GM21515 (cell line): ENCODE measurements around the gene MBD3L4.
"Not testable (repeated sequence)": the region's sequence is repeated elsewhere in the genome, so short reads cannot be mapped to it uniquely, and the experiment has no call there.

Experiments
- ATAC-seq: cut with Tn5 transposase; IDR thresholded peaks from one replicate; pipeline ENCODE4 v1.9.1; 2021; ENCODE audit not compliant: unreplicated experiment

MBD3L4 gene

DNA sequence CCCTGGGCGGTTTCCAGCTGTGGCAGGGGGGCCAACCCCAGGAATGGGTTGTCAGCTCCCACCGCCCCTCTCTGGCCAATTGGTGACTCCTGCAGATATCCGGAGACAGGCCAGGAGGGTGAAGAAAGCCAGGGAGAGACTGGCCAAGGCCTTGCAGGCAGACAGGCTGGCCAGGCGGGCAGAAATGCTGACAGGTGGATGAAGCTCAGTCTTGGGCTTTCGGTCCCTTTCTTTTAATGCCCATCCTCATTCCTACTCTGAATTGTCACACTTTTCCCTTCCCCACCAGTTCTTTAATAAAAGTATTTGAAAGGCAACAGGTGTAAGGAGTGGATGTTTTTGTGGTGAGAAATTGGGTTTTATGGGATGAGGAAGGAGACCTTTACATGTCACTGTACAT is 11.4 kb upstream of the MBD3L4 start:
- ATAC-seq = not testable (repeated sequence)

DNA sequence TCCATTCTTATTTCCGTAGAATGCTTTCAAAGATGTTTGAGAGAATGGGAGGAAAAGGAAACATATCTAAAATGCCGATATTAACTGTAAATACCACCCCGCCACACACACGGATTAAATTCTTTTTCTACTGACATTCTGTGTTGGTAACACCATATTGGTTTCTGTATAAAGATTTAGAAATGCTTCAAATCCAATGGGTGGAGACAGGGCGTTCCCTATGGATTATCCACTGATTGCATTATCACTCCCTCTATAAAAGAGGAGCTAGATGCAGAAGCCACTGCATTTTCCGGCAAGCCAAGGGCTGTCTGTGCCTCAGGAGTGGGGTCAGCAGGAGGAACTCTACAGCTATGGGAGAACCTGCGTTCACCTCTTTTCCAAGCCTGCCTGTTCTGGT is 9.0 kb upstream of the MBD3L4 start, which contains the start of gene MBD3L2:
Gene MBD3L2, plus strand, starts transcription at position 301 of the 400 bp plus-strand sequence. Its CDS starts 53 bp downstream, at position 354.
- ATAC-seq = not testable (repeated sequence)

DNA sequence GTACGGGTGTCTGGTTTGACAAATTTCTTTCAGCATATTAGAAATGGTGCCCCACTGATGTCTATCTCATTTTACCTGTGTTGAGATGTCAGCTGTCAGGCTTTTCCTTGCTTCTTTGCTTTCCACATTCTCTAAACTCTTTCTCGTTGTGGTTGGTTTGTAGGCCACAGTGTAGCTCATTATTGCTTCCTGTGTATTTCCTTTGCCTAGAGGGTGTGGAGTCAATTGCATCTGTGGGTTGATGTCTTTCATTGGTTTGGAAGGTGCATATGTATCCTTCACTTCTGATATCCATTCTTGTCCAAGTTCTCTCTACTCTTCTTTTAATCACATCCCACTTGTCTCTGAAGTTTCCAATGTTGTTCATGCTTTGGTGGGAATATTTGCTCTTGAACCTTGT is 1.6 kb upstream of the MBD3L4 start:
- not testable (repeated sequence) for ATAC-seq

DNA sequence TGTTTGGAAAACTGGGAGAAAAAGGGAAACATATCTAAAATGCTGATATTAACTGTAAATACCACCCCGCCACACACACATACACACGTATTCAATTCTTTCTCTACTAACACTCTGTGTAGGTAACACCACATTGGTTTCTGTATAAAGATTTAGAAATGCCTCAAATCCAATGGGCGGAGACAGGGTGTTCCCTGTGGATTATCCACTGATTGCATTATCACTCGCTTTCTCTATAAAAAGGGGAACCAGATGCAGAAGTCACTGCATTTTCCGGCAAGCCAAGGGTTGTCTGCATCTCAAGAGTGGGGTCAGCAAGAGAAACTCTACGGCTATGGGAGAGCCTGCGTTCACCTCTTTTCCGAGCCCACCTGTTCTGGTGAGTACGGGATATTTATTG is 9.7 kb downstream of the MBD3L4 start, which contains the start of gene MBD3L5:
Gene MBD3L5, plus strand, starts transcription at position 301 of the 400 bp plus-strand sequence. Its CDS starts 34 bp downstream, at position 335.
- ATAC-seq = not testable (repeated sequence)

DNA sequence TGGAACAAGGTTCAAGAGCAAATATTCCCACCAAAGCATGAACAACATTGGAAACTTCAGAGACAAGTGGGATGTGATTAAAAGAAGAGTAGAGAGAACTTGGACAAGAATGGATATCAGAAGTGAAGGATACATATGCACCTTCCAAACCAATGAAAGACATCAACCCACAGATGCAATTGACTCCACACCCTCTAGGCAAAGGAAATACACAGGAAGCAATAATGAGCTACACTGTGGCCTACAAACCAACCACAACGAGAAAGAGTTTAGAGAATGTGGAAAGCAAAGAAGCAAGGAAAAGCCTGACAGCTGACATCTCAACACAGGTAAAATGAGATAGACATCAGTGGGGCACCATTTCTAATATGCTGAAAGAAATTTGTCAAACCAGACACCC is 11.2 kb downstream of the MBD3L4 start:
- not testable (repeated sequence) for ATAC-seq

DNA sequence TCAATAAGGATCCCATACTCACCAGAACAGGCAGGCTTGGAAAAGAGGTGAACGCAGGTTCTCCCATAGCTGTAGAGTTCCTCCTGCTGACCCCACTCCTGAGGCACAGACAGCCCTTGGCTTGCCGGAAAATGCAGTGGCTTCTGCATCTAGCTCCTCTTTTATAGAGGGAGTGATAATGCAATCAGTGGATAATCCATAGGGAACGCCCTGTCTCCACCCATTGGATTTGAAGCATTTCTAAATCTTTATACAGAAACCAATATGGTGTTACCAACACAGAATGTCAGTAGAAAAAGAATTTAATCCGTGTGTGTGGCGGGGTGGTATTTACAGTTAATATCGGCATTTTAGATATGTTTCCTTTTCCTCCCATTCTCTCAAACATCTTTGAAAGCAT is 18.6 kb downstream of the MBD3L4 start, which contains the start of gene MBD3L2B:
Gene MBD3L2B, minus strand, starts transcription at position 101 of the 400 bp plus-strand sequence. Its CDS starts 34 bp downstream, at position 67.
- ATAC-seq = not testable (repeated sequence)

DNA sequence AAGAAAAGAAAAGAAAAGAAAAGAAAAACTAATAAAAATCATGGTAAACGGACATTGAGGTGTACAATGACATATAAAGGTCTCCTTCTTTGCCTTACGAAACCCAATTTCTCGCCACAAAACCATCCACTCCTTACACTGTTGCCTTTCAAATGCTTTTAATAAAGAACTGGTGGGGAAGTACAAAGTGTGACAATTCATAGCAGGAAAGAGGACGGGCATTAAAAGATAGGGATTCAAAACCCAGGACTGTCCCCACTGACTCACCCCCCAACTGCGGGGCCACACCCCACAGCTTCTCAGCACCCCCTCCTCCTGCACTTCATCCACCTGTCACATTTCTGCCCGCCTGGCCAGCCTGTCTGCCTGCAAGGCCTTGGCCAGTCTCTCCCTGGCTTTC is 21.2 kb downstream of the MBD3L4 start:
- no peak for ATAC-seq

DNA sequence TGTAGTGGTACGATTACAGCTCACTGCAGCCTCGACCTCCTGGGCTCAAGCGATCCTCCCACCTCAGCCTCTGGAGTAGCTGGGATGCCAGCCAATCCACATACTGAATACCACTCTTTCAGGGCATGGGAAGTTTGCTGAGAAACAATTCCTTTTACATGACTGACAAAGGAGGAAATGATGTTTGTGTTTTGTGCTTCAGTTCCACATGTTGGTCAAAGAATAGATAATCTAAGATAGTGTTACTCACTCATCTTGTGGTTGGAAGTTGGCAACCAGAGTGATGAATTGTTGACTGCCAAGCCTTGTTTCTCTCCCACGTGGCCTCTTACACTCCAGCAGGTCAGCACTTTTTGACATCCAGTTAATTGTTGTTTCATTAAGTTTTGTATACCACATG is 26.3 kb downstream of the MBD3L4 start:
- no peak for ATAC-seq

DNA sequence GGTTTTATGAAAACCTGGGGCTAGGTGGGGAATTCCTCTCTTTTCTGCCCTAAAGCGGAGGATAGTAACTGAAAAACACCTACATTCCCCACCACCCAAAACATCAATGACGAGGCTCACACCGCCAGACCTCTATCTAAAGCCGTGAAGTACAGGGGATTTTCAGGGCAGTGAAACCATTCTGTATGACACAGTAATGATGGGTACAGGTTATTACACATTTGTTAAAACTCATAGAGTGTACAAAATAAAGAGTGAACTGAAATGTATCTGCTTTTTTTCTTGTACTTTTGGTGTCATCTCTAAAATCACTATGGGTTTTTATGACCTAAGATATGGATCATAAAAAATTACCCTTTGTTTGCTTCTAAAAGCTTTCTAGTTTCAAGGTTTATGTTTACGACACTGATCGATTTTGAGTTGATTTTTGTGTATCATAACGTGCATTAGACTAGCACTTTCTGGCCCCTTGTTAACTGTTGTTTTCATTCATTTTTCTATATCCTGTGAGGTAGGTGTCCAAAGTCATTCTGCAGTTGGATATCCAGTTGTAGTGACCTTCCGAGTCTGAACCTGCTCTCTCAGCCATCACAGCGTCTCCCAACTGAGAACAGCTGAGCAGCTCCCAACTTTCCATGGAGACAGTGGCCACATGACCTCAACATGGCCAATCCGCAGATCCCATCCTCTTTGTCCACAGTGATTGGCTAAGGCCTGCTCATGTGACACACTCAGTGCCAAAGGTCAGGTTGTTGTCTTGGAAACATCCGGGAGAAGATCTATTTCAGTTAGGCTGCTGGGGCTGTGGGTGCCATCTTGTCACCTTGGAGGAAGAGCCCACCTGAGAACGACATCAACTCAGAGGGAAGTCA is 29.0 kb downstream of the MBD3L4 start:
- ATAC-seq = no peak

DNA sequence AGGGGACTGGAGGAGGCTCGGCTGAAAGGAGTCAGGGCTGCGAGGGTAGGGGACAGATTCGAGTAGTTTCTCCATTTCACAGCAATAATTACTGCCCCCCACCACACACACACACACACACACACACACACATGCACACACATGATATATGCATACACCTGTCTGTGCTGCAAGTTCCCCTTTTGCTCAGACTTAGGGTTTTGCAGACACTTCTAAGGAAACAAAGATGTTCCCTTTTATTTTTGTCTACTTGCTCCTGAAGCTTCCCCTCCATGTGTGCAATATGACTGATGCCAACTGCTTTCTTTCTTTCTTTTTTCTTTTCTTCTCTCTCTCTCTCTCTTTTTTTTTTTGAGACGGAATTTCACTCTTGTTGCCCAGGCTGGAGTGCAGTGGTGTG is 32.1 kb downstream of the MBD3L4 start:
- no peak for ATAC-seq

DNA sequence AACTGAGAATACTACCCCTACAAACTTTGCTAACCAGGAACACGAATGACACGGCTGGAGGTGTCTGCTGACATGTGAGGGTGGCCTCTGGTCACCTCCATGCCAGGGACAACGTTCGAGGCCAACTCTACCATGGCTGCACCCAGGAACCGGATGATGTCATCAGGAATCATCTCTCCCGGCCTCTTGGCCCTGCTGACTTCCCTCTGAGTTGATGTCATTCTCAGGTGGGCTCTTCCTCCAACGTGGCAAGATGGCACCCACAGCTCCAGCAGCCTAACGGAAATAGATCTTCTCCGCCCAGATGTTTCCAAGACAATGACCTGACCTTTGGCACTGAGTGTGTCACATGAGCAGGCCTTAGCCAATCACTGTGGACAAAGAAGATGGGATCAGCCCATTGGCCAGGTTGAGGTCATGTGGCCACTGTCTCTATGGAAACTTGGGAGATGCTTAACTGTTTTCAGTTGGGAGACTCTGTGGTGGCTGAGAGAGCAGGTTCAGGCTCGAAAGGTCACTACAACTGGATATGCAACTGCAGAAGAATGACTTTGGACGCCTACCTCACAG is 33.8 kb downstream of the MBD3L4 start:
- no peak for ATAC-seq

DNA sequence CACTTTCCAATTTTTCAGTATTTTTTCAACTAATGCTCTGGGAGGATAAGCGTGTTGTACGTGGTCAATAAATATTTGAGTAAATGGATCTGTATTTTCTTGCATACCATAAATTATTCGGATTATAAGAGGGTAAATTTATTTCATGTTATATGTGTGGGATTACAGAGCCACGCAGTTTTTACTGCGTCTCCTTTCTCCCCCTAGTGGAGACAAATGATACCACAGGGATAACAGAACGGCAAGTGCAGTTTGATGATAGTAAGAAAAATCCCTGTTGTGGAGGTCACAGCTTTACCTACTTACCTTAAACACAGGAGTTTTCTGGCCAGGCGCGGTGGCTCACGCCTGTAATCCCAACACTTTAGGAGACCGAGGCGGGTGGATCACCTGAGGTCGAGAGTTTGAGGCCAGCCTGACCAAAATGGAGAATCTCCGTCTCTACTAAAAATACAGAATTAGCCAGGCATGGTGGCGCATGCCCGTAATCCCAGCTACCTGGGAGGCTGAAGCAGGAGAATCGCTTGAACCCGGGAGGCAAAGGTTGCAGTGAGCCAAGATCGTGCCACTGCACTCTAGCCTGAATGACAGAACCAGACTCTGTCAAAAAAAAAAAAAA is 35.6 kb downstream of the MBD3L4 start:
- ATAC-seq = no peak

DNA sequence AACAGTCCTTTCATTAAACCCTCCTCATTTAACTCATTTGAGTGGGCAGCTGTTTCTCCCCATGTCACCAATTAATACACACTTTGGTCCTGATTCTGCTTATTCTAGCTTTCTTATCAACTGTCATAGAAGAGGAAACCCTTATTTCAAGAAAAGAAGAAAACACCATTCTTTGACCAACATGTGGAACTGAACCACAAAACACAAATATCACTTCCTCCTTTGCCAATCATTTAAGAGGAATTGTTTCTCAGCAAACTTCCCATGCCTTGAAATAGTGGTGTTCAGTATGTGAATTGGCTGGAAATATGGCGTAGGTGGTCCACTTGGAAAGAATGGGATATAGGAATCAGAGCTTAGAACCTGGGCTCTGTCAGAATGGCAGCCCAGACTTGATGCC is 39.2 kb downstream of the MBD3L4 start:
- ATAC-seq = no peak

DNA sequence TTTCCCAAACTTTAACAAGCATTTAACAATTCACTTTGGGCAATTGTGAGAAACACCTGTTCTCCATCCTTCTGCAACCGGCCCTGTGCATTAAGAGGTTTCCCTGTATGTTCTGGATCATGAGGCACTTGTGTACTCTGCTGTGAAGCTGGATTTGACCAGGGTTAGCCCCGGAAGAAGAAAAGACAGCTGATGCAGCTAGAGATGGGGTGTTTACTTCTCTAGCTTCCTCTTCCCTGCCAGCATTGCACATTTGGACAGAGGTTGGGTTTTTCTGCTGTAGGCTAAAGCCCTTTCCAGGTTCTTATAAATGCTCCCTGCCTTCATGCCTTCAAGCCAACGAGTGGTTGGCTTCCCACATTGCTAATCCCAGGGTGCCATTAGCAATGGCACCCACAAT is 39.6 kb downstream of the MBD3L4 start:
- no peak for ATAC-seq

DNA sequence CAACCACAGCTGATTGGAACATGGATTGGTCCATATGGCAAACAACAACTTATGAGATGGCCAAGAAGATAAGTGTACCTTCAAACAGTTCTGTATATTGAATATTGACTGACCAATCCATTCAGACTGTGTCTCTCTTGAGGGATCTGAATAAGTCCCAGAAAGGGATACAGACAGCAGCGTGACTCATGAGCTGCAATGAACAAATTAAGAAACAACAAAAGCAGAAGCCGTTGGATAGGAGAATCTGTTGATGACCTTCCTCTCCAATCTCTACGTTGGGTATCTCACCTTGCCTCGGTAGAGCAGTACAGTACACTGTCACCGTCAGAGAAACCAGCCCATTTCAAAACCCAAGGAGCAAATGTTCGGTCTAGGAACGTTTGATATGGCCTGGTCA is 40.0 kb downstream of the MBD3L4 start:
- ATAC-seq = no peak

DNA sequence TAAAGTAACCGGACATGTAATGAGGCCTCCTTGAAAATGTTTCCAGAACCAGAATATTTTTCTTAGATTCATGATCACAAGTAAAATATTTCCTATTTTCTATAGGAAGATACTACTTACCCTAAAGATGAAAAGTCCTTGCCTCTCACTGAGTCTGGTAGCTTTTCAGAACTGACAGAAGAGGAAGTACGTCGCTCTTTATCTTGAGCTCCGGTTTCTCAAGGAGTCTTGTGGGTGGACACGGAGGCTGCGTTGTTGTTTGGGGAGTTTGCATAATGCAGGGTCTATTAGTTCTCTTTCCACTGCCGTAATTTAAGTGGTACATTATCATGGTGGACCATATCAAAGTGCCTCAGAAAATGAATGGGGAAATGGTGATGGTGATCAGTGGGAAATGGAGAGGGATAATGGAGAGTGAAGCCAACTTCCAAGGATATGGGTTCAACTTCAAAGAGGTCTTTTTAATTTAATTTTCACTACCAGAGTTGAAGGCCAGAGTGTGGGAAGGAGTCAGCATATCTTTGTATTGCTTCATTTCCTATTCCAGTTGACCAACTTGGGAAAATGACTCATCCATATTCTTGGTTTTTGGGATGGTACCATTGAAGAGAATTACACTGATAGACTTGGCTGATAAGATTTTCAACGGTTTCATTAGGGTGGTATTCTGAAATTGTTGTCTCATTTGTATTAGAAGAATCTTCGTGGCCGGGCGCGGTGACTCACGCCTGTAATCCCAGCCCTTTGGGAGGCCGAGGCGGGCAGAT is 42.1 kb downstream of the MBD3L4 start:
- ATAC-seq = no peak

DNA sequence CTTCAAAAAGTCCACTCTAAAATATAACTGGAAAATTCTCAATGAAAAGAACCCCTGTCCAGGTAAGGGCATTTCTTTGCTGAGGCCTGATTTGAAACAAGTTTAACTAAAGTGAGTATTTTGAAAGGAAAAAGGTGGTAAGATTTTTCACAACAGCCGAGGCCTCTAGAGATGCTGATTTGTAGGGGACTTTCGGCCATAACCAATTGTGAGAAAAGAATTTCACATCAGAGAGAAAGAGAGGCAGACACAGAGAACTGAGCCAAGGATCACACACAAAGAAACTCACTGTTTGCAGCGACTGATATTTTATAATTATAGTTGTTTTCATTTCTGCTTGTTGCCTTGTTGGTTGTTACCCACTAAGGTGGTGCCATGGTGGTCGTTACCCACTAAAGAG is 43.2 kb downstream of the MBD3L4 start:
- ATAC-seq = no peak

DNA sequence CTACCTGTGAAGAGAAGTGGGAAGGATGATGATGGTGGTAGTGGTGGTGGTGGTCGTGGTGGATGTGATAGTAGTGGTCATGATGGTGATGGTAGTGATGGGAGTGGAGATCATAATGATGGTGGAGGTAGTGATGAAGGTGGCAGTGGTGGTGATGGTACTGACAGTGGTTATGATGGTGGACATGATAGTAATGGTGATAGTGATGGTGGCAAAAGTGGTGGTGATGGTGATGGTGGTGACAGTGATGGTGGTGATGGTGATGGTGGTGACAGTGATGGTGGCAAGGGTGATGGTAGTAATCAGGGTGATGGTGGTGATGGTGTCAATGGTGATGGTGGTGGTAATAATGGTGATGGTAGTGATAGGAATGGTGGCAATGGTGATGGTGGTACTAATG is 44.9 kb downstream of the MBD3L4 start:
- no peak for ATAC-seq

DNA sequence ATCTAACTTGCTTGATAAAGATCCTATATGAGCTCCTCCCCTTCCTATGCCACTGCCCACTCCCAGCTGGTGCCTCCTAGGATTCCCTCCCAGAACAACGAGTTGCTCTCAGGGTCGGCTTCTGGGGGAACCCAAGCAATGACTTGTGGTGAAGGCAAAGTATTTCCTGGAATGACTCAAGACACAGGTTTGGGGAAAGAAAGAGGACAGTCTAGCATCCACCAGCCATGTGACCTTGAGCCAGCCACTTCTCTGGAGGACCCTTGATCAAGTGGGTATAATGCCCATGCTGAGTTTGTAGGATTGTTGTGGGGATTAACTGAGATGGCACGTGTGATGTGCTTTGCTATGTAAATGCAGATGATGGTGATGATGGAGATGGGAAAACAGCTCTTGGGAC is 51.7 kb downstream of the MBD3L4 start:
- ATAC-seq = no peak

DNA sequence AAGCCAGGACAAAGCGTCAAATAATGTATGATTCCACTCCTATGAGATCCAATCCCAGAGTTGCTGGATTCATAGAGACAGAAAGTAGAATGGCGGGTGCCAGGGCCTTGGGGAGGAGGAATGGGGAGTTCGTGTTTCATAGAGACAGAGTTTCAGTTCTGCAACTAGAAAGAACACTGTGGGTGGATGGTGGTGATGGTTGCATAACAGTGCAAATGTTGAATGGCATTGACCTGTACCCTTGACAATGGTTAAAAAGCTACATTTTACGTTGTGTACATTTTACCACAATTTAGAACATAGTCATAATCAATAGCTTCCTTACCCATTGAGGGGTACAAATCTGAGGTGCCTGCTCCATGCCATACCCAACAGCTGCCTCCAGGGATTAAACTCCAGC is 52.1 kb downstream of the MBD3L4 start:
- no peak for ATAC-seq
